GM12875 (cell line): ENCODE results near the gene SLC25A12.

Source experiments
- H3K4me3 ChIP-seq: one replicate; pipeline ENCODE4 v1.5.1; 2011; ENCODE audit warnings: low read depth, low read length, control low read depth
- CTCF ChIP-seq: IDR thresholded peaks from 2 replicates; pipeline ENCODE4 v1.5.1; 2011; ENCODE audit warnings: low read depth, mild to moderate bottlenecking, control low read depth, inconsistent platforms, low read length, moderate library complexity, borderline replicate concordance; ENCODE audit not compliant: insufficient read depth

Gene SLC25A12

GRCh38 chr2:171889333-171889732 is 4.7 kb downstream of the SLC25A12 start:
- TF ChIP-seq CTCF = no peak
- no peak overlapping the region for H3K4me3 ChIP-seq

- TF ChIP-seq CTCF = no peak
- no peak overlapping the region for H3K4me3 ChIP-seq
These were observed 10.7 kb downstream of the SLC25A12 start for GRCh38 chr2:171883275-171883893.

GRCh38 chr2:171882089-171882769 is 11.8 kb downstream of the SLC25A12 start:
- H3K4me3 ChIP-seq = no peak overlapping the region
- TF ChIP-seq CTCF = no peak

GRCh38 chr2:171880774-171881173 is 13.3 kb downstream of the SLC25A12 start:
- no peak overlapping the region for H3K4me3 ChIP-seq
- no peak for TF ChIP-seq CTCF

- no peak for TF ChIP-seq CTCF
- H3K4me3 ChIP-seq = no peak overlapping the region
These were observed 14.2 kb downstream of the SLC25A12 start for GRCh38 chr2:171879865-171880264.

- TF ChIP-seq CTCF = no peak
- no peak overlapping the region for H3K4me3 ChIP-seq
These were observed 15.5 kb downstream of the SLC25A12 start for GRCh38 chr2:171878481-171878993.

GRCh38 chr2:171874963-171875362 is 19.1 kb downstream of the SLC25A12 start:
- no peak overlapping the region for H3K4me3 ChIP-seq
- TF ChIP-seq CTCF = no peak
